HG03457 (cell line): ENCODE measurements around the gene CYP4A22.
"Not testable (repeated sequence)": the region's sequence is repeated elsewhere in the genome, so short reads cannot be mapped to it uniquely, and the experiment has no call there.

Source experiments
- ATAC-seq: cut with Tn5 transposase; IDR thresholded peaks from one replicate; pipeline ENCODE4 v1.9.1; 2021; ENCODE audit warnings: moderate number of reproducible peaks; ENCODE audit not compliant: unreplicated experiment

The CYP4A22 gene

DNA sequence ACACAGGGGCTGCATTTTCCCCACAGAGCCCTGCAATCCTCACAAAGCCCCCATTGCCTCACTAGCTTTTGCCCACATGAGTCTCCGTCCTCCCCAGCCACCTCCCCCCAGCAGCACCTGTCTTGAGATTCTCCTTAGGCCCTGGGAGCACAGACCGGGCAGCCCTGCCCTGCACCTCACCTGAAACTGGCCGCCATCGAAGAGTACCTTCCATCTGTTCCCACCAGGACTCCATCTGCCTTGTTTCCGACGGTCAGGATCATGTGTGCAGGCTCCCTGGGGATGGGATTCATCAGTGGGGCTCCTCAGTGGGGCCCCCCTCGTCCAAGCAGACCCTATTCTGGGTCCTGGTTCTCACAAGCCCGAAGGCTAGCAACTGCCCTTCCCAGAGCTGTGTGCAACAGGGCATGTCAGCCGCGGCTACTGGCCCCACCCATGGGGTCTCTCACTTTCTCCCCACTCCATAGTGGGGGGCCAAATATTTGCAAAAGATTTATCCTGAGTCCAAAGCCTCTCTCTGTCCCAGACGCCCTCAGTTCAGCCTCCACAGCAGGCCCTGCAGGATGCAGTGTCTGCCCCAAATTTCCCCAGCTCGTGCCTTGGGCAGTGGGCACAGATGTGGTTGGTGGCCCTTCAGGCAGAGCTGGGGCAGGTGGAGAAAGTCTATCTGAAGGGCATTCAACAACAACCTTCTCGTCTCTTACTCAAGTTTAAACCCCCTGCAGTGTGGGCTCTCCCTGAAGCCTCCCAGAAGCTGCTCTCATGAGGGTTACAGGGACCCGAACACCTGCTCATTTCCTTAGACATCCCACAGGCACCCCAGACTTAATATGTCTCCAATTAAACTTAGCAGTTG lies 47.8 kb downstream of the CYP4A22 start:
- ATAC-seq = no peak

- ATAC-seq = no peak
Observed at GRCh38 chr1:47186267-47187185, 49.3 kb downstream of the CYP4A22 start.

DNA sequence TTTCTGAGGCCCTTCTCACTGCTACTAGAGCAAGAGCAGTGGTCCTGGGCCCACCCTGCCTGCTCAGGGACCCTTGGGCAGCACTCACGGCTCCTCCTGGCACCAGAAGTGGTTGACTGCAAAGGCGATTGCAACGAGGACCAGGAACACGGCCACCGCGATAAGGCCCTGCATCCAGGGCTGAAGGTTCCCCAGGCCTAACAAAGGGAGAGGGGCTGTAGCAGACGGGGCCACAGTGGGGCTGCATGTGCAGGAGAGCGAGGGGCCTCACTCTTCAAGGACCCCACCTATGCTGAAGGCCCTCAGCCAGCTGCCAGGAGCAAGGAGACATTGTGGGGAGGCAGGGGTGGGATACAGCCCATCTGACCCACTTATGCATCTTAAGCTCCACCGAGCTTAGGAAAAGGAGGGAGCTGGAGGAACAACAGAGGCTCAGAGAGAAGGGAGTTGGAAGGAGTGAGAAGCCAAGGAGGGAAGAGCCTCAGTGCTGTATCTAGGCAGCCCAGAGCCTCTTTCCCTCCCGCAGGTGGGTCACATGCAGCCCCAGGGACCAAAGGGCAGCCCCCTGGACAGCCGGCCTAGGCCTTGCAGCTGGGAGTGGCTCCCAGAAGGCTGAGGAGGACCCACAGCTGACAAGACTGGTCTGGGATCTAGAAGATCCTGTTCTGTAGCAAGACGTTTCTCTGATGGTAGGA lies 50.1 kb downstream of the CYP4A22 start:
- no peak for ATAC-seq

GRCh38 chr1:47187926-47188250 lies 50.6 kb downstream of the CYP4A22 start:
- no peak for ATAC-seq

DNA sequence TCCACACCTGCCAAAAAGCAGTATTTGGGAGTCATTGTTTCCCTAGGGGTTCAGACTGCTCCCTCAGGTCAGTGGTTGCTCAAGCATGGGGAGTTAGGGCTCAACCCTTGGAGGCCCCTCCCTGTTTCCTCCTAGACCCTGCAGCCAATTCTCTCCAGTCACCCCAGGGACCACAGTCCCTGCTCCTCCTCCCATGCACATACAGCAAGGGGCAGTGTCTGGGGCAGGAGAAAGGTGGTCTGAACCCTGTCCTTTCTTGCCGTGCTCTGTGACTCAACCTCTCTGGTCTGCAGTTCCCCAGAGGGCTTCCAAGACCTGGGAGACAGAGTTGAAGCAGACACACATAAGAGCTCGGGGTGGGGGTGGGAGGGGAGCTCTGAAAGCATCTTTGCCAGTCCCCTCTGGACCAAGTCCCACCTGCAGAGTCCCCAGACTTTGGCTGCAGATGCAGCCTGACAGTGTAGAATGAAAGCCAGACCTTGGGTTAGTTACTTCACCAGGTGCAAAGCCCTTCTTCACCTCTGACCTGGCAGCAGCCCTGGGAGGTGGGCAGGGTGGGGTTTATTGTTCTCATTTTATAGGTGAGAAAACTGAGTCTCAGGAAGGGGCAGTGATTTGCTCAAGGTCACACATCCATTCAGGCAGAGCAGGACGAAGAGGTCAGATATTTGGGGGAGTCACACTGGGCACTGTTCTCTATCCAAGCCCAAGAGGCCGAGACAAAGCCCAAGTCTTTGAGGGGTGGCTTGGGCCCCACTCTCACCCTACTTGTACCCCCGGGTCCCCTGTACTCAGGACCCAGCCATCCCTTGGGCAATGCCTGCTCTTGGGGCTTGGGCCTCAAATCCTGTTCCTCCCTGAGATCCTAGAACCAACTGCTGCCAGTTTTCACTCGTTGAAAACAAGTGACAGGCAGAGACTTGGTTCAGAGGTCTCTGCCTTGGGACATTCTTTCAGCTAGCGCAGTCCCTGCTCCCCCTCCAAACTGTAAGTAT lies 51.8 kb downstream of the CYP4A22 start:
- no peak for ATAC-seq

- ATAC-seq = no peak
Observed at GRCh38 chr1:47189844-47190508, 52.7 kb downstream of the CYP4A22 start, which contains the start of gene PDZK1IP1. TSS of gene PDZK1IP1 (minus strand) at chr1:47190036. CDS start at chr1:47189932, 104 bp downstream.

DNA sequence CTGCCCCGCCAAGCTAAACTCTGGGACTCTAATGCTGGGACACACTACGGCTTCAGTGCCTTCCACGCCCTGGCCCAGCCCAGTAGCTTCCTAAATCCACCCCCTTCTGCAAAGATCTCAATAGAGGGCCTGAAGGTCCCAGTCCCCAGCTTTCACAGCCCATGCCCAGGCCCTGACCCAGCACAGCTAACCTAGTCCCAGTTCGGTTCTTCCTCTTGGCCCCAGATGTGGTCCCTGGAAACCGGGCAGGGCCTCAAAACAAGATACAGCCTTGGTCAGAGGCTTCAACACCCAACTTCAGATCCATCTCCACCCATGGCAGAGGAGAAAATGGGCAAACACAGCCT lies 53.2 kb downstream of the CYP4A22 start:
- ATAC-seq = no peak

DNA sequence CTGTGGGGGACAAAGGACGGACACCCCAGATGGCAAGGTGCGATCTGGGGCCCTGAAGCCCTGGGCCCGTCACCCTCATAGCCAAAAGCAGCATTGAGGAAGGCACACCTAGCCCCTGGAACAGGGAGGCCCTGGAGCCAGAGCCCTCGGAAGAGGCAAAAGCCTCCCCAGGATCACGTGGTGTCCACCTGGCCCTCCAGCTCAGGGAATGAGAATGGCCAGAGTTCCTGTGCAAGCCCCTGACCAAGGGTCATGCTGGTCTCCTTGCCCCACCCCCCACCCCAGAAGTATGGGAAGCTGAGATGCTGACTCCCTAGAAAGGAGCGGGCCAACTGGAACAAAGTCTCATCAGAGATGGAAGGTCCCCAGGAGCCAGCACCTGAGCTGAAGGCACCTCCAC lies 53.6 kb downstream of the CYP4A22 start:
- ATAC-seq = no peak

DNA sequence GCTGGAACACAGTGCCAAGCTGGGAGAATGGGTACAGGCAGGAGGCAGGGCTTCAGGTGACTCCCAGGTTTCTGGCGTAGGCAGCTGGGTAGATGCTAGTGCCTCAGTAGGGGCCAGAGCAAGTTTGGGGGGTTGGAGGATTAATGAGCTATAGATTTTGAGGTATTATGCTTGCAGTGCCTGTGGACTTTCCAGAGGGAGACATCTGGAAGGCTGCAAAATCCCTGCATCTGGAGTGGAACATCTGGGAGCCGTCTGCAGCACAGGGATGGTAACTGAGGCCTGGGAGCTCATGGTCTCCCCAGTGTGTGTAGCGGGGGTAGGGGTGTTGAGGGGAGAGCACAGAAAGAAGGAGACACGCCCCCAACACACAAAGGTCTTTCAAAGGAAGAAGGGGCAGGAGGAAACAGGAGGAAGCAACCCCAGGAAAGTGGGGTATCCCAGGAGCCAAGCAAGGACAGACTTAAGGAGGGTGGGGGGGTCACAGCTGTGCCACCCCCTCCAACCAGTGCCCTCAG lies 54.8 kb downstream of the CYP4A22 start:
- no peak for ATAC-seq

DNA sequence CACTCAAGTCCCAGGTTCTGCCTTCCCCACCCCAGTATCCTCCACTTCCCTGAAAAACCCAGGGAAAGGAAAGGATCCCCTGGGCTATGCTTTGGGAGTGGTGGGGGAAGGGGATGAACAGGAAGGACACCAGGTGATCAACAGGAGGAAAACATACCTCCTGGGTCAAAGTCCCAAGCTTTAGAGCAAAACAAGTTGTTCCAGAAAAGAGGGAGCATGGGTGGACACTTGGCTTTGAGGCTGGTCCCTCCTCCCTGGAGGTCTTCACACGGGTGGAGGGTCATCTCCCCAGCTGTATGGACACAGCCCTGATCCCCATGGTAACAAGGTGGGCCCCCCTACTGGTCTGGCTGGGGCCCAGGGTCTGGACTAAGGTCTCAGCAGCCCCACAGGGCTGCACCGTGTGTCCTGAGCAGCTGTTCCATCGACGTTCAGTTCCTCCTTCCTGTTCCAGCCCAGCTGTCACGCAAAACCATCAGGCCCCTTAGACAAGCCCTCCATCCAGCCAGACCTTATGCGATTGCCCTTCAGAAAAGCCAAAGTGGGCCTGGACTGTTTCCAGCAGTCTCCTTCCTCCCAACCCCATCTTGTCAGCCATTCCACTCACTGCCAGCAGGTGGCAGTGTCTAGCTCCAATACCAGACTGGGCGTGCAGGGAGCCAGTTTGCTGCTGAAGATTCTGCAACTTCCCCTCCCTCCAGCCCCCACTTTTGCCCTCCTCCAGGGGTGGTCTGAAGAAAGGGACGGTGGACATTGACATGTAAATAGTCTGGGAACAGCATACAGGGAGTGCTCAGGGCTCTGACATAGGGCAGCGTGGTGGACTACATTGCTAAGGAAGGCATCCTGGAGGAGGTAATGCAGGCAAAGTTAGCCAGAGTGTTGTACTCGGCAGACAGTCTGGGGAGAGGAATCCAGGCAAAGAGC lies 55.5 kb downstream of the CYP4A22 start:
- ATAC-seq = no peak

DNA sequence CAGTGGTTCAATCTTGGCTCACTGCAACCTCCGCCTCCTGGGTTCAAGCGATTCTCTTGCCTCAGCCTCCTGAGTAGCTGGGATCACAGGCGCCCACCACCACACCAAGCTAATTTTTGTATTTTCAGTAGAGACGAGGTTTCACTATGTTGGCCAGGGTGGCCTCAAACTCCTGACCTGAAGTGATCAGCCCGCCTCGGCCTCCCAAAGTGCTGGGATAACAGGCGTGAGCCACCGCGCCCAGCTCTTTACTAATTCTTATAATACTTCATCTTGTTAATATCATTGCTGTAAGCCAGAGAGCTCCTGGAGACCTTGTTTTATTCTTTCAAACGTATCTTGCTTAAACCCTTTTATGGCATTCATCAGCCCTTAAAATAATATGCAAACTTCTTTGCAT lies 56.3 kb downstream of the CYP4A22 start:
- ATAC-seq = not testable (repeated sequence)

- no peak for ATAC-seq
Observed at GRCh38 chr1:47194311-47194710, 57.1 kb downstream of the CYP4A22 start.

- not testable (repeated sequence) for ATAC-seq
Observed at GRCh38 chr1:47195981-47196380, 58.7 kb downstream of the CYP4A22 start.

GRCh38 chr1:47196622-47197021 lies 59.4 kb downstream of the CYP4A22 start:
- ATAC-seq = no peak

- no peak for ATAC-seq
Observed at GRCh38 chr1:47198214-47198613, 61.0 kb downstream of the CYP4A22 start.
